Mesothelial cell of epicardium (in vitro differentiated cells): ENCODE results near the gene PIK3C2B. TPM values are rescaled to one million over a fixed set of nuclear protein-coding genes. Genes with fewer than 3 reads are reported as not detected.
A peak's percentile ranks its signal among the peaks of the same experiment; 100 is the strongest.
"Not testable (repeated sequence)": the region's sequence is repeated elsewhere in the genome, so short reads cannot be mapped to it uniquely, and the experiment has no call there.

Experiments
- DNase-seq, 2 experiments: peaks; one replicate each; pipeline ENCODE4 v3.0.0; 2021; ENCODE audit warnings: low spot score in 2 of 2; ENCODE audit not compliant: unreplicated experiment in 2 of 2
- H3K27ac Mint-ChIP-seq: 2 replicates; pipeline ENCODE4 v1.8.0; 2021; ENCODE audit warnings: mixed read lengths
- H3K27me3 Mint-ChIP-seq: 2 replicates; pipeline ENCODE4 v1.8.0; 2021; ENCODE audit warnings: low read depth, mixed read lengths
- H3K36me3 Mint-ChIP-seq: 2 replicates; pipeline ENCODE4 v1.8.0; 2021; ENCODE audit warnings: mixed read lengths
- H3K4me1 Mint-ChIP-seq: 2 replicates; pipeline ENCODE4 v1.8.0; 2021; ENCODE audit warnings: mixed read lengths
- H3K4me3 Mint-ChIP-seq: 2 replicates; pipeline ENCODE4 v1.8.0; 2021; ENCODE audit warnings: mild to moderate bottlenecking, moderate library complexity, mixed read lengths
- H3K9me3 Mint-ChIP-seq: 2 replicates; pipeline ENCODE4 v1.8.0; 2021; ENCODE audit warnings: mixed read lengths
- total RNA-seq: library from RNA; stranded (reverse); gene quantifications from 3 replicates; pipeline ENCODE4 v1.2.1, GENCODE V29; 2021
- TF ChIP-seq, protein P1 (sequence below): fragments of 200-600 bp; sonication (generic); IDR thresholded peaks from one replicate; pipeline ENCODE4 v1.5.0; 2021; ENCODE audit warnings: antibody characterized with exemption; ENCODE audit not compliant: unreplicated experiment

PIK3C2B gene
- total RNA-seq, 1 donor from 2014 or later = 39.6 TPM

- DNase-seq = no peak
- H3K4me1 Mint-ChIP-seq = peaks cover 5% of the 10 kb centered on the region
- TF ChIP-seq, protein P1, sequence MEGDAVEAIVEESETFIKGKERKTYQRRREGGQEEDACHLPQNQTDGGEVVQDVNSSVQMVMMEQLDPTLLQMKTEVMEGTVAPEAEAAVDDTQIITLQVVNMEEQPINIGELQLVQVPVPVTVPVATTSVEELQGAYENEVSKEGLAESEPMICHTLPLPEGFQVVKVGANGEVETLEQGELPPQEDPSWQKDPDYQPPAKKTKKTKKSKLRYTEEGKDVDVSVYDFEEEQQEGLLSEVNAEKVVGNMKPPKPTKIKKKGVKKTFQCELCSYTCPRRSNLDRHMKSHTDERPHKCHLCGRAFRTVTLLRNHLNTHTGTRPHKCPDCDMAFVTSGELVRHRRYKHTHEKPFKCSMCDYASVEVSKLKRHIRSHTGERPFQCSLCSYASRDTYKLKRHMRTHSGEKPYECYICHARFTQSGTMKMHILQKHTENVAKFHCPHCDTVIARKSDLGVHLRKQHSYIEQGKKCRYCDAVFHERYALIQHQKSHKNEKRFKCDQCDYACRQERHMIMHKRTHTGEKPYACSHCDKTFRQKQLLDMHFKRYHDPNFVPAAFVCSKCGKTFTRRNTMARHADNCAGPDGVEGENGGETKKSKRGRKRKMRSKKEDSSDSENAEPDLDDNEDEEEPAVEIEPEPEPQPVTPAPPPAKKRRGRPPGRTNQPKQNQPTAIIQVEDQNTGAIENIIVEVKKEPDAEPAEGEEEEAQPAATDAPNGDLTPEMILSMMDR = no peak
- H3K27me3 Mint-ChIP-seq = no peaks in the 10 kb centered on the region
- peaks cover 2% of the 10 kb centered on the region for H3K9me3 Mint-ChIP-seq
- no peak overlapping the region for H3K4me3 Mint-ChIP-seq
- H3K36me3 Mint-ChIP-seq = peaks cover 49% of the 10 kb centered on the region
- H3K27ac Mint-ChIP-seq = no peak overlapping the region
These were observed 34.8 kb upstream of the PIK3C2B start for GRCh38 chr1:204529371-204529895.

DNA sequence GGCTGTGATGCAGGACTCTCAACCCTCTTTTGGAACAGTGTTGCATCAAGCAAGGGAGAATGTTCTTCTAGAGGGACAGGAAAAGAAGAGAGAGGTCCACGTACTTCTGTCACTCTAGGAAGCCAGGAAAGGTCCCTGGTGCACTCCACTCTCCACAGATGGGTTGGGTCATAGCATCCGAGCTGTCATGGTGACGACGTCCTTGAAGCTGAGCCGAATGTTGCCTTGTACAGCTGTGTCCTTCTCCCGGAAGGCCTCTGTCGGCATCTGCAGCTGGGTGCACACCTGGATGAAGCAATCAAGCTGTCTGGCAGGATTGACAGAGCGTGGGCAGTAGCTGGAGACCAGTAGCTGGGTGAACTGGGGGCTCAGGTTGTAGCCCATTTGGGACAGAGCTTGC is 34.1 kb upstream of the PIK3C2B start:
- no peak for DNase-seq
- peaks cover 7% of the 10 kb centered on the region for H3K4me1 Mint-ChIP-seq
- no peak overlapping the region for H3K4me3 Mint-ChIP-seq
- TF ChIP-seq, protein P1 = no peak
- H3K36me3 Mint-ChIP-seq = peaks cover 47% of the 10 kb centered on the region
- no peak overlapping the region for H3K27ac Mint-ChIP-seq
- no peaks in the 10 kb centered on the region for H3K27me3 Mint-ChIP-seq
- peaks cover 5% of the 10 kb centered on the region for H3K9me3 Mint-ChIP-seq

DNA sequence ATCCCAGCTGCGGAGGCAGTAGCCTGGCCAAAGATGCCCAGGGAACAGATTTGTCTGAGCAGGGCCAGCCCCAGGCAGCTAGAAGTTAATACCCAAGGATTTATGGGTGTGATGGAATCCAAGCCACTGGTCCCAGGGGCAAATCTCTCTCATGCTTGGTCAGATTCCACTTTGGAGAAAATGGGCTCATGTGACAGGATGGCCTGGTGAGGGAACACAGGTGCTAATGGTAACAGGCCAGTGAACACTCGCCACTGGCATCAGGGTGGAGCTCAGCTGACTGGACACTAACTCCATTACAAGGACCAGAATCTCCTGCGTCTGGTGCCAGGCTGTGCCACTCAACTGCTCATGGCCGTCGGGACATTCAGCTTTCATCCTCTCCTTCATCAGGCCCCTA is 33.6 kb upstream of the PIK3C2B start:
- Mint-ChIP-seq H3K36me3 (peaks cover 49% of the 10 kb centered on the region), H3K27me3 (no peaks in the 10 kb centered on the region), H3K9me3 (peaks cover 8% of the 10 kb centered on the region), H3K27ac (no peak overlapping the region), H3K4me3 (no peak overlapping the region), H3K4me1 (peaks cover 7% of the 10 kb centered on the region)
- TF ChIP-seq, protein P1 = no peak
- no peak for DNase-seq

DNA sequence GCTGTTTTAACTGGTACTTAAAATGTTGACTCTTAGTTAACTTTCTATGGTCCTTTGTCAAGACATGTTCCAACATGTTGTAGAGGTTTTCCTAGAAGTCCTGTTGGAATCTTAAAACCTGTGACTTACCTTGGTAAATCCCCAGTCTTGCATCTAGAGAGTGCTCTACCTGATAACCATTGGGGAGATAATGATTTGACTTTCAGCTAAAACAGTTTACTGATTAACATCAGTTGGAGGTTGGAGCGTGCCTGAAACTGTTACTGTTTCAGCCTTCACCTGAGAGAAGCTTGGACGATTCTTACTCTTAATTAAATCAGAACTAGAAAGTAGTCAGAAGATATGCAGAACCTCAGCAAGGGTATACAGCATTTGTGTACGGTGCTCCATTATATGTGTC is 30.4 kb upstream of the PIK3C2B start:
- Mint-ChIP-seq H3K4me1 (peaks cover 15% of the 10 kb centered on the region), H3K27me3 (no peaks in the 10 kb centered on the region), H3K4me3 (no peak overlapping the region), H3K9me3 (peaks cover 11% of the 10 kb centered on the region), H3K27ac (peak overlapping the region; percentile 83), H3K36me3 (peaks cover 37% of the 10 kb centered on the region)
- TF ChIP-seq, protein P1 = no peak
- no peak for DNase-seq

DNA sequence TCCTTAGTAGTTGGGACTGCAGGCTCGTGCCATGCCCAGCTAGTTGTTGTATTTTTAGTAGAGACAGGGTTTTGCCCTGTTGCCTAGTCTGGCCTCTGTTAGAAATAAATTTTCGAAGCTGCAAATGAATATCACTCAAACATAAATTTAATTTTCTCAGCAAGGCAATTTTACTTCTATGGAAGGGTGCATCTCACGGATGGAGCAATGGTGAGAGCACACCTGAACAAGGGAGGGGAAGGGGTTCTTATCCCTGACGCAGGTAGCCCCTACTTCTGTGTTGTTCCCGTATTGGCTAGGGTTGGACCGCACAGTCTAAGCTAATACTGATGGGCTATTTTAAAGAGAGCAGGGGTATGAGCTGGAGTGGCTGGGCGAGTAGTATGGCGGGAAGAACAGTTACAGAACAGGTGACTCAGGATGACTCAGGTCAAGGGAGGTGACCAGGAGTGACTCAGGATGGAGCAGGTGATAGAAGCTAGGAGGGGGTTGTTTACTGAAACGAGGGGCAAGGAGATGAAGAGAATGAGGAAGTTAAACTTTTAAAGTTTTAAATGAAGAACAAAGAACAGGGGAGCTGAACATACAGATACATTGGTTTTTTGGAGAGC is 29.1 kb upstream of the PIK3C2B start:
- no peaks in the 10 kb centered on the region for H3K27me3 Mint-ChIP-seq
- peak overlapping the region; percentile 14 for H3K27ac Mint-ChIP-seq
- no peak for DNase-seq
- H3K9me3 Mint-ChIP-seq = peaks cover 11% of the 10 kb centered on the region
- no peak overlapping the region for H3K4me3 Mint-ChIP-seq
- TF ChIP-seq, protein P1 = no peak
- H3K4me1 Mint-ChIP-seq = peaks cover 19% of the 10 kb centered on the region
- peaks cover 41% of the 10 kb centered on the region for H3K36me3 Mint-ChIP-seq

DNA sequence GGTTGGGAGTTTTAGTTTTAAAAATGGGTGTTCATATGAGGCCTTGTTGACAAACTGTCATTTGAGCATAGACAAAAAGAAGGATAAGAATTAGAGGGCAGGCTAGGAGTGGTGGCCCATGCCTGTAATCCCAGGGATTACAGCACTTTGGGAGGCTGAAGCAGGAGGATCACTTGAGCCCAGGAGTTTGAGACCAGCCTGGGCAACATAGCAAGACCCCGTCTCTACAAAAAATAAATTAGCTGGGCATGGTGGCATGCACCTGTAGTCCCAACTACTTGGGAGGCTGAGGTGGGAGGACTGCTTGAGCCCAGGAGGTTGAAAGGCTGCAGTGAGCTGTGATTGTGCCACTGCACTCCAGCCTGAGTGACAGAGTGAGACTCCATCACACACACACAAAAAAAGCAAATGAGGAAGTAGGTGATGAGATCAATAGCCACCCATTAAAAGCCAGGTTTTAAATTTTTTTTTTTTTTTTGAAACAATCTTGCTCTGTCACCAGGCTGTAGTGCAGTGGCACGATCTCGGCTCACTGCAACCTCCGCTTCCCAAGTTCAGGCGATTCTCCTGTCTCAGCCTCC is 27.4 kb upstream of the PIK3C2B start:
- H3K27me3 Mint-ChIP-seq, H3K27ac Mint-ChIP-seq, DNase-seq, H3K4me3 Mint-ChIP-seq: not testable (repeated sequence)
- peaks cover 37% of the 10 kb centered on the region for H3K36me3 Mint-ChIP-seq
- H3K9me3 Mint-ChIP-seq = peaks cover 11% of the 10 kb centered on the region
- peaks cover 28% of the 10 kb centered on the region for H3K4me1 Mint-ChIP-seq
